GM18508 (cell line): Measurements from ENCODE around the gene CCDC92.

Source experiments
- ATAC-seq: cut with Tn5 transposase; IDR thresholded peaks from one replicate; pipeline ENCODE4 v1.9.1; 2021; ENCODE audit warnings: moderate number of reproducible peaks; ENCODE audit not compliant: insufficient read depth, unreplicated experiment

CCDC92 gene

DNA sequence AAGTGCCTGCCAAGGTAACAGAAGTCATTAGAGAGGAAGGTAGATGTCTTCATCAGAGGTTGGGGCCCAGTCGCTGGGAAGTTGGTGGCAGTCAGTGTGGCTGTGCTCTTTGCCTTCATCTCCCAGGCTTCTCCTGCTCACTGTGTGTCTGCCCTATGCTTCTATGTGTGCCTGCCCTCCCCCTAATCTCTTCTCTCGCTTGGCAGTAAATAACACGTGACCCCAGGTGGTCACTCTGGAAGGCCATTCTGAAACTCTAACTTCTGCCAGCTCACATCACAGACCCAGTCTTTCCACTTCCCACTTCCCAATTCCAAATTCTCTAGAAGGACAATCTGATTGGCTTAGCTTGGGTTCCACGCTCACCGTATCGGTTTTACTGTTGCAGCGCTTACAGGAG is 9.6 kb upstream of the CCDC92 start:
- no peak for ATAC-seq

DNA sequence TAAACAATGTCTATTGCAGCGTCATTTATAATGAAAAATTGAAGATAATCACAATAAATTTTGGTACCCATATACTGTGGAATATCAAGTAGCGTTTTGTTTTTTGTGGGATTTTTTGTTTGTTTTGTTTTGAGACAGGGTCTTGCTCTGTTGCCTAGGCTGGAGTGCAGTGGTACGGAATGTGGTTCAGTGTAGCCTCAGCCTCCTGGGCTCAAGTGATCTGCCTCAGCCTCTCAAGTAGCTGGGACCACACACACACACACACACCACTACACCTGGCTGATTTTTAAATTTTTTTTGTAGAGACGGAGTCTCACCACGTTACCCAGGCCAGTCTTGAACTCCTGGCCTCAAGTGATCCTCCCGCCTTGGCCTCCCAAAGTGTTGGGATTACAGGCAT is 6.9 kb upstream of the CCDC92 start:
- ATAC-seq = no peak

DNA sequence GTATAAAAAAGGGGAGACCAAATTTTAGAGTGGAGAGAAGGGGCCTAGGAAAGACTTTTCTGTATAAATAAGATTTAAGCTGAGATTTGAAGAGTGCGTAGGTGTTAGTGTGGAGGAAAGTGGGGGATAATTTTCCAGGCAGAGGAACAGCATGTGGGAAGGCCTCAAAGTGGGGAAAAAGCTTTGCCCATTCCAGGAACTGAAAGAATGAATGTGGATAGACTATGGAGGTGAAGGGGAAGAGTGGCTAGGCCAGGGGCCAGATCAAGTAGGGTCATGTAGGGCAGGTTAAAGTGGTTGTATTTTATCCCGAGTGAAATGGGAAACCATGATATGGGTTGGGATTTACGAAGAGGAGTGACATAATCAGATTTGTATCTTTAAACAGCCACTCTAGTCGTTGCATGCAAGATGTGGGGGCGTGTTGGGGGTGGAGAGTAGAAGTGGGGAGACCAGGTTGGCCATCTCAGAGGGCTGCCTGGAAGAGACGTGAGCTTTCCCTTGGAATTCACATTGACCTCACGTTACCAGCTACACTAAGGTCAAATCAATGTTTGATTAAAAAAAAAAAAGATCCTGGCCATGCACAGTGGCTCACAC is 3.7 kb upstream of the CCDC92 start:
- ATAC-seq = no peak

DNA sequence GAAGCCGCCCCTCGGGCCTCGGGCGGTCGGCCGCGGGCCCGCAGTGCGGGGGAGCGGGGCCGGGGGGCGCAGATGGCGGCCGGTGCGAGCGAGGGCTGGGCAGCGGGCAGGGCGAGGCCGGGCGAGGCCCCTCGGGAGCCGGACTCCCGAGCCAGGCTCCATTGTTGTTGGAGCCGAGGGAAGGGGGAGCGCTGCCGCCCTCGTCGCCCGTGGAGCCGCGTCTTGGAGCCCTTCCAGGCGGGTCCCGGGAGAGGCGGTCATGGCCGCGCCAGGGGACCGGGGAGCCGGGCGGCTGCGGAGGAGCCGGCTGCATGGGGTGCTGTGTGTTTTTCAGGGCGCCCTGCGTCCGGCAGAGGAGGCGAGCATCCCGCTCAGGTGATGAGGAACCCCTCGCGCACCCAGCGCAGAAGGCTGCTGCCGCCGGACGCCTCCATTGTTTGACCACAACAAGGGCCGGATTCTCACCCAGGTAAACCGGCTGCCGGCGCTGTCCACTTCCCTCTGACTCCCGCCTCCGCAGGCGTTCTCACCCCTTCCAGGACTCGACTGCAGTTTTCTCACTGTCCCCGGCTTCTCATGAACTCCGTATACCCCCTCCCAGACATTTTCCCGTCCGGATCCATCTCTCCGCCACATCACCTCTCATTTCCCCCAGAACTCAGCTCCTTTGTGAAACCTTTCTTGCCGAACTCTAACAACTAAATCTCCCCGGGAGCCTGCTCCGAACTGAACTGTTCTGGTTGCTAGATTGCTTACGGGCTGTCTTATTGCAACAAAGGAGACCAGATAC is 1.1 kb upstream of the CCDC92 start:
- ATAC-seq = no peak

DNA sequence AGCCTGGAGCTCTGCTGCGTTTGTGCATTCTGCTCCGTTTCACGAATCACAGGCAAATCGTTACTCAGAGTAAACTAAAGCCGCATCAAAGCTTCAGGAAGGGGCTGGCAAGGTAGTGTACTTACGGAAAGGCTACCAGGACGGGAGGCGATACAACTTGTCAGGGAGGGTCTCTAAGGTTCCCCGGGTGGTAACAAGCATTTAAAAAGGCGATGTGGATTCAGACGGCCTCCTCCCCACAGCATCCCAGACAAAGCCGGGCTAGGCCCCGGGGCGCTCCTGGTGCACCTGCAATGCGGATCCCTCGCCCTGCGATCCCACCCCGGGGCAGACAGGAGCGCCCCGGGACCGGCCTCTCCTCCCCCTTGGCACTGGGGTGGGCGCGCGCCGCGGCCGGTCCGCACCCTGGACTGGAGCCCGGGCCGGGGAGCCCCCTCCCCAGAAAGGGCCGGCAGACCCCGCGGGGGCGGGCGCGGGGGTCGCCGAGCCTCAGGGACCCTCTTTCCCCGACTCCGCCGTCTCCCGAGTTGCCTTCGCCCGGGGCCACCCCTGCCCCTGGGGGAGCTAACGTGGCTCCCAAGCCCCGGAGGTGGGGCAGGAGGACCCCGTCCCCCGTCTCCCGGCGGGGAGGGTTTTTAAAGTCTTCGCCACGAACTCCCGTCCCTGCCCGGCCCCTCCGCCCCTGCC is 718 bp downstream of the CCDC92 start:
- no peak for ATAC-seq

DNA sequence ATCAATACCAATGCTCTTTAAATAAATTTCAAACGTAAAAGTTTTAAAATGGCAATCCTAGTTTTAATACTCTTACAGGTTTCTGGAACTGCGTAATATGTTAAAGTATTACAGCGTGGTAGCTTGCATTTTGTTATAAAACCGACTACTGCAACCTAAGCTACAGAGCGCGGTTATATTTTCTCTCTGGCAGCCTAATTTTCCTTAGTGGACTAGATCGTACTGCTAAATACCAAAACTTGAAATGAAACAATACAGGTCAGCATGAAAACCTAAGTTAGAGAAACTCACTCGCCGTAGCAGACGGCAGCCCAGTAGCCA is 1.2 kb downstream of the CCDC92 start:
- ATAC-seq = no peak

DNA sequence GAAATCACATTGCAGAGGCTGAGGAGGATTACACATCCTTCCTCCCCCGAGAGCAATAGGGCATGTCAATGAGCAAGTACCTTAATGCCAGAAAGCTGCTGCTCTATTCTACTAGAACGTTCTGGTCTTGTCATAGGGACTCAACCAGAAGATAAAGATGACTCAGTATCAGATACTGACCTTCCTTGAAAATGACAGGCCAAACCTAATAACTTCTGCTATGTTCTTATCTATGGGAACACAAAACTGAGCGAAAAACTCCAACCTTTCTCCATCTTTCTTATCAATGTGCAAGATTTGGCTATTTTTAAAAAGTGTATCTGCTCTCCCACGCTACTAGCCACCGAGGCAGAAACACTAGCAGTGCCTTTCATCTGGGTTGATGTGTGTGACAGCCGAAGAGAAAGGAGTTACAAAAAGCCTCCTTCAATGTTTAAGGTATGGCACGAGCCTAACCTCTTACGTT is 5.5 kb downstream of the CCDC92 start:
- no peak for ATAC-seq

DNA sequence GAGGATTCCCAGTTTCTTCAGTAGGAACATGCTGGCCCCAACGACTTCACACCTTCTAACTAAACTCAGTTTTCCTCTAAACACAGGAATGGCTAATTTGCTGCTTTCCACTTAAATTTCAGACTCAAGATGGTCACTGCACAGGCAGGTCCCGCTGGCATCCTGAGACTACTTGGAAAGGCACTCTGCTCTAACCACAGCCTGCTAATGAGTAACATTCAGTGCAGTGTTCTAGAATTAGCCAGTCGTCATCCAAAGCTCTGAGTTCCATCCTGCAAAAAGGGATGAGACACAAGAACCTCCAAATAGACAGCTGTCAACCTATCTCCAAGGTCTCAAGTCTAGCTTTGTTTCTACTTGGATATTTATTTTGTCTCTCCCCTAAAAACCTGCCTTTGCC is 6.0 kb downstream of the CCDC92 start:
- ATAC-seq = no peak

DNA sequence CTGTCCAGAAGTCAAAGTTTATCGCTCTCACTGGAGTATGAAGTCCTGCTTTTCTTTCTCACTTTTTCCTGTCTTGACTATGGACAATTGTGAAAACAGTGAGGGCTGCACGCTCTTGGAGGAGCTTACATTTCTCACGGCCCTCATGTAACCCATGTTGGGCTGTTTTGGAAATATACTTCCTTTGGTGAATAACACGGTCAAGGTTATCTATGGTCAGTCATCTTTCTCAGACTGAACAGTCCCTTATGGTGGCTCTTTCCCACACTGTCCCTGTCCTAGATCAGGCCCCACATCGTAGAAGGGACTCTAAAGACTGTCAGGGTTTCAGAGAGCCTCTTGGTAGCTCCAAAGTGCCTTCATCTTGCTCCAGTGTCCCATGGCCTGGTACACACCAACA is 7.2 kb downstream of the CCDC92 start:
- no peak for ATAC-seq

DNA sequence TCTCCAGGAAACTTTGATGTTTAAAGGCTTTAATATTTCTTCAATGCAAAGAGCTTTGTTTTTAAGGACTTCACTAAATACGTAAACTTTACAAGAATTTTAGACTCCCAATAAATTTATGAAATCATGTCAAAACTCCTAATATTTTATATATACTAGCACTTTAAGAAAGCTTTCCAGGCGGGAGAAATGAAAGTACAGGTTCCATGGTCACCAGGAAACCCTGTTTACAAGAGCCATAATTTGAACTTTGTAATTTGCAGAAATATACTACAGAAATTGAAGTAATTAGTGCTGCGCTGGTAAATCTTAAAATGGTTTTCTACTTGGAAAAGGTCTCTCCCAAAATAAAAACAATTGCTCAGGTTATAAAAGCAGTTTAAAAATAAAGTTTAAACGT is 8.8 kb downstream of the CCDC92 start:
- no peak for ATAC-seq

DNA sequence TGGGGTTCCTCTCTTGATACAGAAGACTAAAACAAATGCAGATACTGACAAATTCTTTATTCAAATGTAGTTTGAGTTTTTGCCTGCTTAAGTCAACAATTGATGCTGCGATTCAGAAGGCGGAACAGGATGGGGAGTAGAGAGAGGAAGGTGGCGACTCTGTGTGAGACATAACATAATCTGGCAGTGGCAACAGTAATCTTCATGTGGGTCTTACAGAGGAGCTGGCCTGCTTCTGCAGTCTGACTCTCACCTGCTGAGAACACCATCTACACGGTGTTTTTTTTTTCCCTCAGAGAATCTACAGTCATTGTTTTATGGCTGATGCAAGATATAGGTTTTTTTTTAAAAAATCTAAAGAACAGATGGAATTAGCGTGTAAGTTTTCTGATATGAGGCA is 10.1 kb downstream of the CCDC92 start:
- no peak for ATAC-seq

DNA sequence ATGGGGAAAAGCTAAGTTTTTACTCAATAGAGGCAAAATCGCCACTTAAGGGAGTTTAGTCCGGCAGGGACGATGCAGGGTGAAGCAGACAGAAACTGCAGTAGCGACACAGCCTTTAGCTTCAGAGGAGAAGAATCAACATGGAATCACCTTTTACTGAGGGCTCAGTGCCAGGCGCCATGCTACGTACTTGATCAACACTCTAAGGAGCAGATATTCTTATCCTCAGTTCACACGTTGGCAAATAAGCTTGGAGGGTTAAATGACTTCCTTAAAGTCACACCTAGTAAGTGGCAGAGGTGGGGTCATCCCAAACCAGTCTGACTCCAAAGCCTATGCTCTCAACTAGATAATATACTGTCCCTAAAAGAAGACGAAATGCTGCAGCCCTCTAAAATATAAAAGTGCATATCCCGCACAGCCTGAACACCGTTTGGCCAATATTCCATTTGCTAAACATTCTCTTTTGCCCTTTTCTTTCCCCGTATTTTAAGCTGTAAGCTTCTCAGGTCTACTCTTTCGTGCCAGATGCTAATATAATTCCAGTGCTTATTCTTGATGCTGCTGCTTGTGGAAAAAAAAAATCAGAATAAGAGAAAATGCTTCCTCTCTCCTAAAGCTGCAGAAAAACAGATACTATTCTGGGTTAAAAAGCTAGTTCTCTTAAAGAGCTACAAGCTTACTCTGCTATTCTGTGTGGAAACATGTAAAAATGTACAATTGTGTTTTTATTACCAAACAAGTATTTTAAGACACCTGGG is 10.9 kb downstream of the CCDC92 start:
- ATAC-seq = no peak

DNA sequence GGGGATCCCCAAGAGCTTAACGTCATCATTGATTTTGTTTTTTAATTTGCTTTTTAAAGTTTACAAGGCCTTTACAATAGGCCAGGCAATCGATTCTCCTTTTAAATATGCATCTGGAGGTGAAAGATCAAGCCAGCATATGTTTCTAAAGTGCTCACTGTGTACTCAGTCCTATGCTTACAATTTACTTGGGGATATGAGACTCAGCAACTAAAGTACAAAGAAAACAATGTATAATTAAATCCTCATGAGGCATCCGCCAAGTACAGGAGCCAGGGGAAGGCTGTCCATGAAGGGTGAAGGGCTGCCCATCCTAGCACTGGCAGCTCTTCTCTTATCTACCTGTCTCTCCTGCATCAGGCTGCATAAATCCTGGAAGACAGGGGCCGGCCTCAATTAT is 11.8 kb downstream of the CCDC92 start:
- no peak for ATAC-seq

DNA sequence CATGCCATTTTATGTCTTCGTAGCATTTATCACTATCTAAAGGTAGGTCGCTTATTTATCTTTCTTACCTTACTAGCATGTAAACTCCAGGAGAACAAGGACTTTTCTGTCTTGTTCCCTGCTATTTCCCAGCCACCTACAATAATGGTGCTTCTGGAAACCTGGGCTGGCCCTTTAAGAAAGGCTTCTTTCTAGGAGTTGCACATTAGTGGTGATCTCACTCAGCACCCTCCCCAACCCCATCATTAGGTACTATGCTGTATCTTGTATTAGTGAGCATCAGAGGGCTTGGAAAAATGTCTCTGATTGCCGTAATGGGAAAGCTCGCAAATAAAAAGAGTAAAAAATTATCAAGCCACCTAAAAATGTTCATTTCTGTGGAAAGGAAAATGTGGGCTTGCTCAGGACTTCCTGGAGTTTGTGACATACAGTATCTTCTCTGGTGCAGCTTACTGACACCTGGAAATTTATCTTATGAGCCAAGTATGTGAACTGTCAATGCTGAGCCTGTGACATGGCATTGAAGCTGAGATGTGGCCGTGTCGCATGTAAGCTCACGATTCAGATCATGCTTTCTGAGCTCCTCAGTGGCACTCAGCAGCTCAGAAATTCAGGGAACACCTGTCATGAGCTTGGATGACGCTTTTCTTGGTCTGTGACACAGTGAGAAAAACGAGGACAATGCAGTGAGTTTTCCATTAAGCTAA is 12.4 kb downstream of the CCDC92 start:
- no peak for ATAC-seq

DNA sequence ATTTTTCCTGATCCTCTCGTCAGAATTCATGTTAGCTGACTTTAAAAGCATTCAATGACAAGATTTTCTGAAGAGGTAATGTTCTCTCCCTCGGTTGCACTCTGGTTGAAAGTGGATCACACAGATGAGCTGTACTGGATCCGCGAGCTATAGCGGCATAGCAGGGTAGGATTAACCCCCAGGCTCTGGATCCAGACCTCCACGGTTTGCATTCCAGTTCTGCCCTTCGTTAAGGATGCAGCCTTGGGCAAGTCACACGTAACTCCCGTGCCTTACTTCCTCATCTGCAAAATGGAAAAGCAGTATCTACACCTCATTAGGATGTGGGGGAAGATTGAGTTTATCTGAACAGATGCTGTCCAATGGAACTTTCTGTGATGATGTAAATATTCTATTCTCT is 13.8 kb downstream of the CCDC92 start:
- ATAC-seq = no peak

DNA sequence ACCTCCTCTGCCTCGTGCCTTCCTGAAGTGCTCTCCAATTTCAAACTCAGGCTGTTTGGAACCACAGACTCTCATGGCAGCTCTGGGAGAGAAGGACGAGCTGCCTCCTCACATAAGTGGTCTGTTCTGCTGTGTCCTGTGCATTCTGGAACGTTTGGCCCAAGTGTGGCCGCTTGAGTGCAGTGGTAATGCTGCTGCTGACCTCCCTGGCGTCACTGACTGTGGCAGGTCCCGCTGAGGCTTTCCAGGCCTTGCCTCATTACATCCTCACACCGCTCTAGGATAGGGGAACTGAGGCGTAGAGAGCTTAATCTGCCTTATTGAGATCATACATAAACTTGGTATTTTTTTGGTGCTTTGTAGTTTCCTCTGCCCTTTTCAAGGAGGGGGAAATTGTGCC is 14.2 kb downstream of the CCDC92 start:
- no peak for ATAC-seq

DNA sequence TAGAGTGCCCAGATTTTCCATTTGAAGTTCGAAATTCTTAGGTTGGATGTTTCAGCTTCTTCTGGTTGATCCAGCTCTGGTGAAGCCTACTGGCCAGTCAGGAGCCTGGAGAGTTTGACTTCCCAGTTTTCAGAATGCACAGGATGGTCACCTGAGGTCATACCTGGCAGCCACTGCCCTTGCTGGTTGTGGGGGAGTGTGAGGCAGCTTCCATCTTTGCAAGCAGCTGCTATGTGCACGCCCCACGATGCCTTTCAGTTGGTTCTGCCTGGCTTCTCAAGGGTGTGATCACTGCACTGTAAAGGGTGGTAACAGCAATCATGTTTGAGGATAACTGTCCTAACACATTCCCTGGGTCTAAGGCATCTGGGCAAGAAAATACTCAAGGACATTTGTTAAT is 15.4 kb downstream of the CCDC92 start:
- no peak for ATAC-seq

DNA sequence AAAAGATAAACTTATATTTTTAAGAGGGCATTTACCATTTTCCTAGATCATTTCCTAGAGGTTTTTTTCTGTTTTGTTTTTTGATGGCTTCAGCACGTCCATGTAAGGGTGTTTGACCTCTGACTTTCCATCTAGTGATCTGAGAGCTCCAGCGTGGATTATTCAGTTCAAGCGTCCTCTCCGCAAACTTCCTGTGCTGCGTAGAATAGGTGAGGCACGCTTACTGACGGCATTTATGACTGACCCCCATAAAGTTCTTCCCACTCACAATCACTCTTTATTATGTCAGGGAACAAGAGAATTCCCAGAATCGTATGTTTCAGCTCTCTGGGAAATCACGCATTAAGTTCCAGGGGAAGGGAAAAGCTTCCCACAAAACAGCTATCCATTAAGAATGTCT is 16.4 kb downstream of the CCDC92 start:
- ATAC-seq = no peak

DNA sequence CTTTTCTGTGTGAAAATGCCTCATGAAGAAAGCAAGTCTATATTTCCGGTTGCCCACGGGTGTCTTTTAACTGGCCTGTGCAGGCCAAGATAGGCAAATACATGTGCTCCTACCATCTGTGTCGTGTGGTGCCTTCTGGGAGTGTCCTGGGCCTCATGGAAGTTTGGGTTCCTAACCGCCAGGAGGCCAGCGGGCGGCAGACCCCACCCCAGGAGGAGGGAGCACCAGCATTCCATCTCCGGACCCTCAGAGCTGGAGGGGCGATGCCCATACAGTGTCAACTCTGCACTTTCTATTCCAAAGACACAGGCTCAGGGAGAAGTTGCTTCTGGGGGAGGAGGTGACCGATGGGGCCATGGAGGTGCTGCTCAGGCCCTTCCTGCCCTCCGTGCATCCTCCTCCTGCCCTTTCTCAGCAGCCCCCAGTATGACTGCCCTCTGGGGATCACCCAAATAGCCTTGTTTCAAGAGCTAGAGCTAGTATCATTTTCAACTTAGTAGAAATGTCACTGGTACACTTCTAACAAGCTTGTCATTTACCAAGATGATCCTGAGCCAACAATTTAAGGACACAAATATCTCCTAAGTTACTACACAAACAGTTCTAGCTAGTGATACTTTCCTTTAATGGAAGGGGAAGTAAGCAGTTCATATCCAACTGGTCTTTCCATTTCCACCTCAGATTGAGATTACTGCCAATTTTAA is 17.8 kb downstream of the CCDC92 start:
- ATAC-seq = no peak

DNA sequence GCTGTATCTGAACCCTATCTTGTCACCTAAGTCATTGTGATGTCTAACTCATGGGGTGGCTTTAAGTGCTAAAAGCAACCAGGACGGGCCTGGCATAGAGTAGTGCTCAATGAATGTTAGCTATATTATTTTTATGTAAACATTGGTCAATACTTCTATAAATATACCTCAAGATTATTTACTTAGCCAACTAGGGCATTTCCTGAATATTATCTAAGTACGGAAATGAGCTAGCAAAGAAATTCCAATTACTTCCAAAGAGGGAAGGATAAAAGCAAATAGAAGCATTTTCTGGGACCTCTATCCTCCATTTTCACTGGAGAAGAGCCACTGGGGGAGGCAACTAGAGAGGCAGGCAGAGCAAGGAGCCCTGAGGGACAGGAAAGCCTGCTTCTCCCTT is 20.6 kb downstream of the CCDC92 start:
- ATAC-seq = no peak
